Measurements from ENCODE around the gene SMYD4.

SMYD4 gene

DNA sequence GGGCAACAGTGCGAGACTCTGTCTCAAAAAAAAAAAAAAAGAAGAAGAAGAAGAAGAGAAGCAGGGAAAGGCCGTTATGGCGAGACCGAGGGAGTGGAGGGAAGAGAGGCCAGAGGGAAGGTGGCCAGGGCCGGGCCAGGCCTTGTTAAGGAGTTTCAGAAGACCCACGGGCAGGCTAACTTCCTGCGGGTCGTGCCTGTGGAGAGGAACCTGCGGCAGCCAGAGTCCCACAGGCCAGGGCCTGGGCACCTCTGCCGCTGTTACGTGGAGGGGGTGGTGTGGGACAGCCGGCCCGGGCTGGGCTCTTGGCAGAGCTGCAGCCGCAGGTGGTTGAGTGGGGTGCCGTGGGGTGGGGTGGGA, 99.8 kb downstream of the SMYD4 start:
- DNase-seq: no peak
